ENCODE measurements around the gene DCPS. TPM values are rescaled to one million over a fixed set of nuclear protein-coding genes. Genes with fewer than 3 reads are reported as not detected.

DCPS gene
- total RNA-seq, 2 experiments from 2014 or later: 29.1 to 29.3 TPM

GRCh38 chr11:126310200-126310991, 6.5 kb downstream of the DCPS start:
- peaks cover 5% of the 10 kb centered on the region for H3K9me3 Mint-ChIP-seq
- H3K27ac Mint-ChIP-seq: no peak overlapping the region
- peaks cover 13% of the 10 kb centered on the region for H3K4me1 Mint-ChIP-seq
- H3K27me3 Mint-ChIP-seq: no peaks in the 10 kb centered on the region
- DNase-seq: peak; percentile 55
- H3K4me3 Mint-ChIP-seq: no peak overlapping the region
- peaks cover 17% of the 10 kb centered on the region for H3K36me3 Mint-ChIP-seq

GRCh38 chr11:126310992-126311310, 7.1 kb downstream of the DCPS start:
- H3K4me3 Mint-ChIP-seq: no peak overlapping the region
- H3K36me3 Mint-ChIP-seq: peaks cover 17% of the 10 kb centered on the region

GRCh38 chr11:126311401-126312291, 7.8 kb downstream of the DCPS start:
- H3K4me1 Mint-ChIP-seq: peaks cover 5% of the 10 kb centered on the region
- H3K4me3 Mint-ChIP-seq: no peak overlapping the region
- peaks cover 11% of the 10 kb centered on the region for H3K9me3 Mint-ChIP-seq
- H3K36me3 Mint-ChIP-seq: peaks cover 22% of the 10 kb centered on the region
- no peak overlapping the region for H3K27ac Mint-ChIP-seq
- DNase-seq: no peak
- no peaks in the 10 kb centered on the region for H3K27me3 Mint-ChIP-seq

More at GRCh38 chr11:126310992-126311310, 7.1 kb downstream of the DCPS start:
- DNase-seq: no peak
- H3K4me1 Mint-ChIP-seq: peaks cover 7% of the 10 kb centered on the region
- H3K27ac Mint-ChIP-seq: no peak overlapping the region
- no peaks in the 10 kb centered on the region for H3K27me3 Mint-ChIP-seq
- H3K9me3 Mint-ChIP-seq: peaks cover 5% of the 10 kb centered on the region

- H3K9me3 Mint-ChIP-seq: peaks cover 11% of the 10 kb centered on the region
- no peaks in the 10 kb centered on the region for H3K27me3 Mint-ChIP-seq
- H3K27ac Mint-ChIP-seq: no peak overlapping the region
- H3K36me3 Mint-ChIP-seq: peaks cover 26% of the 10 kb centered on the region
- DNase-seq: no peak
- H3K4me3 Mint-ChIP-seq: no peak overlapping the region
- H3K4me1 Mint-ChIP-seq: peaks cover 11% of the 10 kb centered on the region
Measured at GRCh38 chr11:126312961-126313360, 9.1 kb downstream of the DCPS start.

- DNase-seq: no peak
- Mint-ChIP-seq H3K36me3 (peaks cover 26% of the 10 kb centered on the region), H3K27me3 (no peaks in the 10 kb centered on the region), H3K4me3 (no peak overlapping the region), H3K27ac (no peak overlapping the region), H3K9me3 (peaks cover 11% of the 10 kb centered on the region), H3K4me1 (peaks cover 20% of the 10 kb centered on the region)
Measured at GRCh38 chr11:126313826-126314225, 10.0 kb downstream of the DCPS start.

GRCh38 chr11:126317432-126317755, 13.5 kb downstream of the DCPS start:
- H3K4me3 Mint-ChIP-seq: peak overlapping the region; percentile 50
- no peaks in the 10 kb centered on the region for H3K27me3 Mint-ChIP-seq
- DNase-seq: no peak
- peak overlapping the region; percentile 75 for H3K27ac Mint-ChIP-seq
- peaks cover 11% of the 10 kb centered on the region for H3K9me3 Mint-ChIP-seq
- H3K4me1 Mint-ChIP-seq: peaks cover 30% of the 10 kb centered on the region
- H3K36me3 Mint-ChIP-seq: peaks cover 32% of the 10 kb centered on the region

- H3K27ac Mint-ChIP-seq: peak overlapping the region; percentile 75
- peak; percentile 28 for DNase-seq
- H3K4me3 Mint-ChIP-seq: peak overlapping the region; percentile 50
- peaks cover 30% of the 10 kb centered on the region for H3K4me1 Mint-ChIP-seq
- H3K9me3 Mint-ChIP-seq: peaks cover 11% of the 10 kb centered on the region
- H3K27me3 Mint-ChIP-seq: no peaks in the 10 kb centered on the region
- peaks cover 32% of the 10 kb centered on the region for H3K36me3 Mint-ChIP-seq
Measured at GRCh38 chr11:126317756-126318573, 14.1 kb downstream of the DCPS start.

- Mint-ChIP-seq H3K27me3 (no peaks in the 10 kb centered on the region), H3K4me1 (peaks cover 30% of the 10 kb centered on the region), H3K4me3 (peak overlapping the region; percentile 50), H3K9me3 (peaks cover 11% of the 10 kb centered on the region), H3K36me3 (peaks cover 32% of the 10 kb centered on the region), H3K27ac (peak overlapping the region; percentile 75)
- no peak for DNase-seq
Measured at GRCh38 chr11:126318574-126319373, 14.9 kb downstream of the DCPS start.

GRCh38 chr11:126319374-126319740, 15.5 kb downstream of the DCPS start:
- no peaks in the 10 kb centered on the region for H3K27me3 Mint-ChIP-seq
- H3K9me3 Mint-ChIP-seq: peaks cover 8% of the 10 kb centered on the region
- peaks cover 27% of the 10 kb centered on the region for H3K36me3 Mint-ChIP-seq
- peak overlapping the region; percentile 39 for H3K27ac Mint-ChIP-seq
- H3K4me1 Mint-ChIP-seq: peaks cover 30% of the 10 kb centered on the region
- no peak for DNase-seq
- H3K4me3 Mint-ChIP-seq: no peak overlapping the region

GRCh38 chr11:126322996-126323395, 19.1 kb downstream of the DCPS start:
- no peaks in the 10 kb centered on the region for H3K9me3 Mint-ChIP-seq
- peaks cover 27% of the 10 kb centered on the region for H3K4me1 Mint-ChIP-seq
- H3K27ac Mint-ChIP-seq: no peak overlapping the region
- H3K4me3 Mint-ChIP-seq: no peak overlapping the region
- peaks cover 5% of the 10 kb centered on the region for H3K36me3 Mint-ChIP-seq
- no peaks in the 10 kb centered on the region for H3K27me3 Mint-ChIP-seq
- DNase-seq: no peak

GRCh38 chr11:126327281-126328000, 23.6 kb downstream of the DCPS start:
- H3K9me3 Mint-ChIP-seq: no peaks in the 10 kb centered on the region
- no peak overlapping the region for H3K4me3 Mint-ChIP-seq
- peaks cover 1% of the 10 kb centered on the region for H3K36me3 Mint-ChIP-seq
- peaks cover 13% of the 10 kb centered on the region for H3K4me1 Mint-ChIP-seq
- H3K27ac Mint-ChIP-seq: no peak overlapping the region
- H3K27me3 Mint-ChIP-seq: no peaks in the 10 kb centered on the region
- no peak for DNase-seq

GRCh38 chr11:126328001-126328390, 24.1 kb downstream of the DCPS start:
- Mint-ChIP-seq H3K36me3 (peaks cover 1% of the 10 kb centered on the region), H3K27ac (no peak overlapping the region), H3K4me1 (peaks cover 13% of the 10 kb centered on the region), H3K27me3 (no peaks in the 10 kb centered on the region), H3K9me3 (no peaks in the 10 kb centered on the region), H3K4me3 (no peak overlapping the region)
- no peak for DNase-seq

- H3K4me3 Mint-ChIP-seq: no peak overlapping the region
- no peaks in the 10 kb centered on the region for H3K9me3 Mint-ChIP-seq
- H3K27ac Mint-ChIP-seq: no peak overlapping the region
- no peak for DNase-seq
- peaks cover 13% of the 10 kb centered on the region for H3K4me1 Mint-ChIP-seq
- H3K27me3 Mint-ChIP-seq: no peaks in the 10 kb centered on the region
- peaks cover 5% of the 10 kb centered on the region for H3K36me3 Mint-ChIP-seq
Measured at GRCh38 chr11:126328444-126328843, 24.6 kb downstream of the DCPS start.
